H9 (cell line): ENCODE data around the gene SLCO3A1. TPM values are rescaled to one million over a fixed set of nuclear protein-coding genes. Genes with fewer than 3 reads are reported as not detected.

Experiments used
- DNase-seq: peaks from one replicate; pipeline ENCODE4 v3.0.0-alpha.2; 2017
- H2AFZ ChIP-seq: one replicate; pipeline ENCODE4 v1.6.1; 2013; ENCODE audit warnings: mild to moderate bottlenecking, low read length, control low read depth, moderate library complexity
- H2AK5ac ChIP-seq: 2 replicates; pipeline ENCODE4 v1.6.1; 2013; ENCODE audit warnings: low read length, control low read depth, mixed read lengths; ENCODE audit not compliant: insufficient read length
- H2BK120ac ChIP-seq: one replicate; pipeline ENCODE4 v1.6.1; 2013; ENCODE audit warnings: low read depth, mild to moderate bottlenecking, low read length, control low read depth, inconsistent platforms; ENCODE audit not compliant: poor library complexity, severe bottlenecking
- H2BK12ac ChIP-seq: 2 replicates; pipeline ENCODE4 v1.6.1; 2013; ENCODE audit warnings: low read length, control low read depth, mixed read lengths, low read depth; ENCODE audit not compliant: insufficient read length
- H2BK15ac ChIP-seq: 2 replicates; pipeline ENCODE4 v1.6.1; 2013; ENCODE audit warnings: low read depth, low read length, control low read depth
- H2BK20ac ChIP-seq: one replicate; pipeline ENCODE4 v1.6.1; 2013; ENCODE audit warnings: low read depth, mild to moderate bottlenecking, low read length, control low read depth, inconsistent platforms; ENCODE audit not compliant: poor library complexity, severe bottlenecking
- H2BK5ac ChIP-seq: 2 replicates; pipeline ENCODE4 v1.6.1; 2013; ENCODE audit warnings: low read length, control low read depth, mixed read lengths; ENCODE audit not compliant: insufficient read length
- H3K14ac ChIP-seq: 2 replicates; pipeline ENCODE4 v1.6.1; 2013; ENCODE audit warnings: low read length, control low read depth; ENCODE audit not compliant: insufficient read depth
- H3K18ac ChIP-seq: 2 replicates; pipeline ENCODE4 v1.6.1; 2013; ENCODE audit warnings: low read depth, mild to moderate bottlenecking, mixed read lengths, low read length, control low read depth; ENCODE audit not compliant: insufficient read length
- H3K23ac ChIP-seq: 2 replicates; pipeline ENCODE4 v1.6.1; 2013; ENCODE audit warnings: low read length, control low read depth, mixed read lengths, low read depth; ENCODE audit not compliant: insufficient read length
- H3K23me2 ChIP-seq: 2 replicates; pipeline ENCODE4 v1.6.1; 2013; ENCODE audit warnings: low read depth, mild to moderate bottlenecking, mixed read lengths, low read length, control low read depth; ENCODE audit not compliant: insufficient read length, poor library complexity, severe bottlenecking
- H3K27ac ChIP-seq: 2 replicates; pipeline ENCODE4 v1.5.1; 2013; ENCODE audit warnings: low read length, control low read depth, mixed read lengths, low read depth; ENCODE audit not compliant: insufficient read length
- H3K27me3 ChIP-seq: 2 replicates; pipeline ENCODE4 v1.6.1; 2013; ENCODE audit warnings: low read length, control low read depth, inconsistent platforms; ENCODE audit not compliant: insufficient read depth
- H3K4ac ChIP-seq: 2 replicates; pipeline ENCODE4 v1.6.1; 2013; ENCODE audit warnings: low read depth, mild to moderate bottlenecking, control low read depth, inconsistent platforms, low read length, moderate library complexity
- H3K4me1 ChIP-seq: 2 replicates; pipeline ENCODE4 v1.6.1; 2013; ENCODE audit warnings: low read length, control low read depth, inconsistent platforms; ENCODE audit not compliant: insufficient read depth
- H3K4me2 ChIP-seq: 2 replicates; pipeline ENCODE4 v1.6.1; 2013; ENCODE audit warnings: low read length, control low read depth, mixed read lengths; ENCODE audit not compliant: insufficient read length, insufficient read depth
- H3K56ac ChIP-seq: 2 replicates; pipeline ENCODE4 v1.6.1; 2013; ENCODE audit warnings: low read depth, mild to moderate bottlenecking, mixed read lengths, low read length, control low read depth; ENCODE audit not compliant: insufficient read length
- H3K79me1 ChIP-seq: 2 replicates; pipeline ENCODE4 v1.6.1; 2013; ENCODE audit warnings: low read depth, mild to moderate bottlenecking, moderate library complexity, low read length, control low read depth, inconsistent platforms; ENCODE audit not compliant: insufficient read depth, poor library complexity, severe bottlenecking
- H3K79me2 ChIP-seq: 2 replicates; pipeline ENCODE4 v1.6.1; 2013; ENCODE audit warnings: low read length, control low read depth, inconsistent platforms; ENCODE audit not compliant: insufficient read depth
- H3K9ac ChIP-seq: 2 replicates; pipeline ENCODE4 v1.6.1; 2013; ENCODE audit warnings: low read length, control low read depth, mixed read lengths; ENCODE audit not compliant: insufficient read length; ENCODE audit errors: extremely low read depth
- H3K9me3 ChIP-seq: one replicate; pipeline ENCODE4 v1.6.1; 2013; ENCODE audit warnings: low read depth, low read length, inconsistent platforms; ENCODE audit not compliant: control insufficient read depth
- H3T11ph ChIP-seq: one replicate; pipeline ENCODE4 v1.6.1; 2013; ENCODE audit warnings: mild to moderate bottlenecking, low read length, control low read depth, inconsistent platforms
- H4K20me1 ChIP-seq: one replicate; pipeline ENCODE4 v1.6.1; 2013; ENCODE audit not compliant: control insufficient read depth, insufficient read length, insufficient read depth
- H4K5ac ChIP-seq: 2 replicates; pipeline ENCODE4 v1.6.1; 2013; ENCODE audit warnings: low read depth, mild to moderate bottlenecking, mixed read lengths, low read length, control low read depth; ENCODE audit not compliant: insufficient read length
- H4K8ac ChIP-seq: replicated peaks from 2 replicates; pipeline ENCODE4 v1.6.1; 2013; ENCODE audit warnings: low read length, control low read depth, mixed read lengths, low read depth; ENCODE audit not compliant: insufficient read length
- H4K91ac ChIP-seq: 2 replicates; pipeline ENCODE4 v1.6.1; 2013; ENCODE audit warnings: low read depth, mild to moderate bottlenecking, moderate library complexity, mixed read lengths, low read length, control low read depth; ENCODE audit not compliant: insufficient read length
- H3K27ac Mint-ChIP-seq, 3 experiments: 2 replicates in 2 of 3; 3 replicates in 1 of 3; pipeline ENCODE4 v1.8.0; 2020 to 2021; ENCODE audit warnings: mixed read lengths in 3 of 3, mild to moderate bottlenecking in 1 of 3, moderate library complexity in 1 of 3
- H3K27me3 Mint-ChIP-seq: 2 replicates; pipeline ENCODE4 v1.8.0; 2021; ENCODE audit warnings: low read depth, mild to moderate bottlenecking, moderate library complexity, mixed read lengths
- H3K36me3 Mint-ChIP-seq, 3 experiments: 2 replicates in 2 of 3; 3 replicates in 1 of 3; pipeline ENCODE4 v1.8.0; 2020 to 2021; ENCODE audit warnings: low read depth in 3 of 3, mixed read lengths in 3 of 3; ENCODE audit not compliant: insufficient read depth in 1 of 3
- H3K4me1 Mint-ChIP-seq, 2 experiments: 2 replicates each; pipeline ENCODE4 v1.8.0; 2020; ENCODE audit warnings: mixed read lengths in 2 of 2
- H3K4me3 Mint-ChIP-seq, 2 experiments: 2 replicates in 1 of 2; 3 replicates in 1 of 2; pipeline ENCODE4 v1.8.0; 2020 to 2021; ENCODE audit warnings: mild to moderate bottlenecking in 2 of 2, mixed read lengths in 2 of 2, moderate library complexity in 1 of 2
- H3K9me3 Mint-ChIP-seq, 2 experiments: 2 replicates in 1 of 2; 3 replicates in 1 of 2; pipeline ENCODE4 v1.8.0; 2020; ENCODE audit warnings: mild to moderate bottlenecking in 2 of 2, mixed read lengths in 2 of 2, moderate library complexity in 1 of 2
- CTCF ChIP-seq: fragments of 200-600 bp; sonication (generic); conservative IDR thresholded peaks from 3 replicates; pipeline ENCODE4 v1.8.0; 2021; ENCODE audit warnings: antibody characterized with exemption, mild to moderate bottlenecking
- WGBS: extraction: QIAGEN DNeasy Blood & Tissue Kit; methylation state at CpG from one replicate; pipeline ENCODE4 v1.1.7; 2013; ENCODE audit warnings: missing lambda C conversion rate, low lambda C conversion rate, mixed read lengths; ENCODE audit not compliant: insufficient read length; ENCODE audit errors: extremely low coverage; 5-methylcytosine and 5-hydroxymethylcytosine counted together
- total RNA-seq: library from RNA; stranded (reverse); gene quantifications from 2 replicates; pipeline ENCODE4 v1.2.1, GENCODE V29; 2021

SLCO3A1 gene
- total RNA-seq, 1 experiment from 2014 or later: 9.4 TPM

- no CpG with 5 or more reads among the region's 3 CpGs for WGBS
- no peak overlapping the region for H2BK20ac ChIP-seq
- H4K20me1 ChIP-seq: no peaks in the 10 kb centered on the region
- no peak overlapping the region for H2BK15ac ChIP-seq
- H3K14ac ChIP-seq: no peak overlapping the region
- Mint-ChIP-seq H3K9me3 (no peaks in the 10 kb centered on the region), H3K27ac (no peak overlapping the region), H3K4me1 (peaks cover under 1% of the 10 kb centered on the region in 2 experiments; a peak in 3 of 4 replicates), H3K36me3 (no peaks in the 10 kb centered on the region), H3K27me3 (no peaks in the 10 kb centered on the region; the same call in 1 of the 2 replicates), H3K4me3 (no peak overlapping the region)
- H3K23me2 ChIP-seq: no peaks in the 10 kb centered on the region
- H3T11ph ChIP-seq: no peak overlapping the region
- no peak overlapping the region for H2BK12ac ChIP-seq
- no peak overlapping the region for H3K4me2 ChIP-seq
- H3K4ac ChIP-seq: no peak overlapping the region
- H3K27ac ChIP-seq: no peak overlapping the region
- no peak overlapping the region for H2AK5ac ChIP-seq
- H4K5ac ChIP-seq: no peak overlapping the region
- no peak overlapping the region for H4K8ac ChIP-seq
- no peaks in the 10 kb centered on the region for H3K79me2 ChIP-seq
- no peak overlapping the region for H2BK120ac ChIP-seq
- H3K23ac ChIP-seq: no peak overlapping the region
- H3K9me3 ChIP-seq: no peaks in the 10 kb centered on the region
- H3K9ac ChIP-seq: no peak overlapping the region
- no peaks in the 10 kb centered on the region for H3K79me1 ChIP-seq
- H4K91ac ChIP-seq: no peak overlapping the region
- H3K18ac ChIP-seq: no peak overlapping the region
- H3K27me3 ChIP-seq: no peaks in the 10 kb centered on the region
- H3K56ac ChIP-seq: no peak overlapping the region
- no peak for DNase-seq
- no peaks in the 10 kb centered on the region for H3K4me1 ChIP-seq
- no peak for TF ChIP-seq CTCF
- H2BK5ac ChIP-seq: no peak overlapping the region
- H2AFZ ChIP-seq: no peak overlapping the region
Observed at GRCh38 chr15:92184142-92184541, 330.6 kb downstream of the SLCO3A1 start.
